Stimulated activated CD8-positive, alpha-beta memory T cell treated with anti-CD3 and anti-CD28 coated beads, Interleukin-12 subunit alpha, Interleukin-12 subunit beta, amount 100 ng/mL, for 24 hours (primary cell): Measurements from ENCODE around the gene TLN1.

Source experiments
- DNase-seq: peaks from one replicate; pipeline ENCODE4 v3.0.0-alpha.2; 2020; ENCODE audit errors: extremely low read depth

Gene TLN1

DNA sequence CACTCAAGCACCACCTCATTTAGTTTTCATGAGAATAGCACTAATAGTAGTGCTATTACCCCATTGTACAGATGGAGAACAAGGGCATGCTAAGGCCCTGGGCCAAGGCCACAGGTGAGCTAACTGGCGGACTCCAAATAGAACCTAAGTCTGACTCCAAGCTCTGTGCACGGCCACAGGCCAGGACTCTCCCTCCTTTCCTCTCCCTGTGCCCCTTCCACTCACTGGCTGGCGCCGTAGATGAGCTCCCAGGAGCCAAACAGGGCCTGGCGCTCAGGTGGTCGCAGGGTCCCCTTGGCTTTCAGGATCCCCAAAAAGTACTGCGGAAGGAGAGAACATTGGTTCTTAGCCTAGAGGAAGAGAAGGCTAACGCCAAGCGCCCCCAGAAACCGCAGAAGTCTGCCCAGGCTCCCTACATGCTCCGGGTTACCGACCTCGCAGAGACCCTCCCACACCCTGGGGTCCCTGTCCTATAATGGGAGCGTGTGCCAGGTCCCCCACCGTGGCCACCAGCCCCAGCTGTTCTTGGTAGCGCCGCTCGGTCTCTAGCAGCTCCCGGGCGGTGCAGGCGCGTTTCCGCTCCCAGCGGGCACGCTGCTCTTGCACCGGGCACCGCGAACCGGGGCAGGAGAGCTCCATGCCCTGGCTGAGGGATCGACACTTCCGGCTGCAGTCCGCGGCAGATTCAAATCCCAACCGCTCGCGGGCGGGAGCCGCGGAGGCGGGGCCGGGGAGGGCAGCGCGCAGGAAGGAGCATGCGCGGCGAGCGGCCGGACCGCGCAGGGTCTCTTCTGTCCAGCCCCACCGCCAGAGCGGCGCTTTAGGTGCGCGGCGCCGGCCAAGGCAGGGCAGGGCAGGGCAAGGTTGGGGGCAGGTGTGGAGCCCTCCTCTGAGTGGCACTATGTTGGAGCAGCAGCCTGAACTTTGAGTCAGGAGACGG lies 67.2 kb downstream of the TLN1 start, which contains the start of gene ARHGEF39:
Gene ARHGEF39 (minus strand): TSS at position 665 of the 940 bp plus-strand sequence. CDS start 26 bp downstream, at position 639.
- DNase-seq: no peak

DNA sequence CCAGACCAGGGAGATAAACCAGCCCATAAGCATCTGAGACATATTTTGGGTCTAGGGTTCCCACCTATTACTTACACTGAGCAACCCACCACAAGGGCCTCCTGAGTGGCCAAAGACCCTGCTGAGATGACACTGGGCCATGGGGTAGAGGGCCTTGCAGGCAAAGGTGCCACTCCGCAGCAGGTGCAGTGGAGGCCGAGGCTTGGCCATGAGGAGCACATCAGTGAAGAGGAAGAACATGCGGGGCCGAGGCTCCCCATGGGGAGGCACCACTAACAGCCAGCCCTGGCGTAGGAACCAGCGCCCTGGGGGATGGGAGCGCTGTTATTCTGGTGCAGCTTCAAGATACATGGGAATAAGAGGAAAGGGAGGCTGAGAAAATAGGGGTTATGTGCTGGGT lies 69.6 kb downstream of the TLN1 start:
- DNase-seq: no peak

DNA sequence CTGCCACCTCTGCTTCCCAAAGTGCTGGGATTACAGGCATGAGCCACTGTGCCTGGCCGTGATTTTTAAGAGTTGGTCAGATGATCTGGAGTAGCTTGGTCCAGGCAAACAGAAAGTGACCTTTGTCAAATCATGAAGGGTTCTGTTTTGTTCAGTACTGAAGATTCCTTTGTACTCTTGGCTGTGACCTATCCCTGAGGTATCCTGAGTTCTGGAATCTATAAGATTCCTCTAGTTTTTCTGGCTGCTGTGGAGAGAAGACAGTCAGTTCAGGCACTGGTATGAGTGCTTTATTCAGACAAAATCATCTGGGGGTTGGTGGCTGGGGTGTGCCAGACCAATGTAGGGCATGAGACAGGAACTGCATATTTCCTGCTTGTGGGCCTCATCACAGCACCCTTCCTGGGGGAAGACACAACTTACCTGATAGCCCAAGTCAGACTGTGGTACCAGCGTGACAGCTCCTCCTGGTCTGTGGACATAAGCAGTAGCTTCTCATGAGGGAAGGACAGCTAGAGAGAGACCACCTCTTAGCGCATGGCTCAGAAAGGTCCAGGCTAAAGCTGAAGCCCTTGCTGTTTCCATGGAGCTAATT lies 70.1 kb downstream of the TLN1 start:
- DNase-seq: no peak

DNA sequence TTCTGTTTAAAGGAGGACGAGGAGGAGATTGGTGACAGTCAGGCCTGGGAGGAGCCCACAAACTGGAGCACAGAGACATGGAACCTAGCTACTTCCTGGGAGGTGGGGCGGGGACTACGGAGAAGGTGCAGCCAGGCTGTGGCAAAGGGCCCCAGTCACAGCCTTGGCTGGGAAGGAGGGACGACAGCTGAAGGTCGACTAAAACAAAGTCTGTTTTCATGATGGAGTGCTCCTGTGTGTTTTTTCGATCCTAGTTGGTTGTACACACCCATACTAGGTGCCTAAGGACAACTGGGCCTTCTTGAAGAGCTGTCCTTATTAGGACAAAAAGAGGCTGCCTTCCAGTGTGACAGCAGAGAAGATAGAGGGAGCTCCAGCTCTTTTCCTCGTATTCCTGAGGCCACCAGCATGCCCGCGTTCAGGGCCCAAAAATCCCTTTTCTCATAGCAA lies 71.0 kb downstream of the TLN1 start:
- DNase-seq: no peak

DNA sequence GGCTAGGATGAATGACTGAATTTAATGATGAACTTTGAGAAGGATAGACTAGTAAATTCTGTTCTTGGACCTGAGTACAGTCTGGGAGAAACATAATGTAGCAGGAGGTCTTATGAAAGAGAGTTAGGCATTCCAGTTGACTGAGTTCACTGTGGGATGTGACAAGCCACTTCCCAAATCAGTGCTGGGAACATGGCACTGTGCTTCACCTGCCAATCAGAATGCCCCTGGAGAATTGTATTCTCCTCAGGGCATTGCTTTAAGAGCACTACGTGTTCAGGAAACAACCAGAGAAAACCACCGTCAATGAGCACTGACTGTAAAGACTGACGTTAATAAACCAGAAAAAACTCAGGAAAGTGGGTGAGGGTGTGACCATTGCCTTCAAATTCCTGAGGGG lies 72.7 kb downstream of the TLN1 start:
- DNase-seq: no peak

DNA sequence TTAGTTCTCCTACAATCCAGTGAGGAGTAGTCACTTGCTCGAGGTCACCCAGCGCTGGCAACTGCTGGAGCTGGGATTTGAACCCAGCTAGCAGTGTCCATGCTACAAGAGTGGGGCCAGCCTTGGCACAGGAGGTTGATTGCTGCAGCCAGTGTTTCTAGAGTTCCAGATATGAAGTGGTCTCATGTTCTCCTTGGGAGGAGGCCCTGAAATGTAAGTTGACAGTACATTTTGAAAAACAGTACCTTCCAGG lies 73.1 kb downstream of the TLN1 start:
- DNase-seq: no peak

DNA sequence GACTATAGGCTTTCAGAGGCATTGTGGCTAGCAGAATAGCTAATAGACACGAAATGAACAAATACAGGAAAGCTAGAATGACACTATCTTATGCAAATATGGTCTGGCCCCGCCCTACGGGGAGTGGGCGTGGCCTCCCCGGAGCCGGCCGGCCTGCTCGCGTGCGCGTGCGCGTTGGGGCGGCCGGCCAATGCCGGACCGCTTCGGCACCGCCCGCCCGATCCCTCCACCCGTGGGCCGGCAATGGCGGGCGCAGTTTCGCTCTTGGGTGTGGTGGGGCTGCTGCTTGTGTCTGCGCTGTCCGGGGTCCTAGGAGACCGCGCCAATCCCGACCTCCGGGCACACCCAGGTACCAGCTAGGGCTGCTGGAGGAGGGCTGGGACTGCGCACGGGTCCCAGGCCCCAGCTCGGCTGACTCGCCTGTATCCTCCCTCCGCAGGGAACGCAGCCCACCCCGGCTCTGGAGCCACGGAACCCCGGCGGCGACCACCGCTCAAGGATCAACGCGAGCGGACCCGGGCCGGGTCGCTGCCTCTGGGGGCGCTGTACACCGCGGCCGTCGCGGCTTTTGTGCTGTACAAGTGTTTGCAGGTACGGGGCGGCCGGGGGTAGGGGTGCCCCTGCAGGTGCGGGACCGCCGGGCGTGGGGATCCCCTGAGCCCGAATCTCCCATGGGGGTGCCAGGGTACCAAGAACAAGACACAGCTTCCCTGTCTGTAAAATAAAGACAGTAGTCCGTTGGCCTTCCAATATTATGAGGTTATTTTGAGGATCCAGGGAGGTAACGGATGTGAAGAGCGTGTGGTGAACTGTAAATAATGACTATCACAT lies 73.6 kb downstream of the TLN1 start, which contains the start of gene CCDC107:
Gene CCDC107 (plus strand): TSS at position 156 of the 831 bp plus-strand sequence. CDS start 88 bp downstream, at position 244.
- peak; percentile 58 for DNase-seq

DNA sequence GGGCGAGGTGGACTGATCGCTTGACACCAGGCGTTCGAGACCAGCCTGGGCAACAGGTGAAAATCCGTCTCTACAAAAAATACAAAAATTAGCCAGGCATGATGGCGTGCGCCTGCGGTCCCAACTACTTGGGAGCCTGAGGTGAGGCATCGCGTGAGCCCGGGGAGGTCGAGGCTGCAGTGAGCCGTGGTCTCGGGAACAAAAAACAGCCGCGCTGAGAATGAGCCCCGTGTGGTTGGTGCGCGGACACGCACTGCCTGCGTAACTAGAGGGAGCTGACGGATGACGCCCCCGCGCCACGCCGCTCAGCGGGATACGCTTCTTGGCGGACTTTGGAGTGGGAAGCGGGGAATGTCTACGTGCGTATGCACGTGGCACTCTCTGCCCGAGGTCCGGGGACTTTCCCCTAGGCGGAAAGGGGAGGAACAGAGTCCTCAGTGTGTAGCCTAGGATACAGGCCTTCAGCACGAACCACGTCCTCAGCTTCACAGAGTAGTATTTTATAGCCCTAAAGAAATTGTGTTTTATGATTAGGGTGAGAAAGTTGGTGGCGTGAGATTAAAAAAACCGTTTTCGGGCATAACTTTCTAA lies 74.4 kb downstream of the TLN1 start, which contains the start of gene RMRP:
Gene RMRP (minus strand): TSS at position 474 of the 591 bp plus-strand sequence.
- peak; percentile 89 for DNase-seq

DNA sequence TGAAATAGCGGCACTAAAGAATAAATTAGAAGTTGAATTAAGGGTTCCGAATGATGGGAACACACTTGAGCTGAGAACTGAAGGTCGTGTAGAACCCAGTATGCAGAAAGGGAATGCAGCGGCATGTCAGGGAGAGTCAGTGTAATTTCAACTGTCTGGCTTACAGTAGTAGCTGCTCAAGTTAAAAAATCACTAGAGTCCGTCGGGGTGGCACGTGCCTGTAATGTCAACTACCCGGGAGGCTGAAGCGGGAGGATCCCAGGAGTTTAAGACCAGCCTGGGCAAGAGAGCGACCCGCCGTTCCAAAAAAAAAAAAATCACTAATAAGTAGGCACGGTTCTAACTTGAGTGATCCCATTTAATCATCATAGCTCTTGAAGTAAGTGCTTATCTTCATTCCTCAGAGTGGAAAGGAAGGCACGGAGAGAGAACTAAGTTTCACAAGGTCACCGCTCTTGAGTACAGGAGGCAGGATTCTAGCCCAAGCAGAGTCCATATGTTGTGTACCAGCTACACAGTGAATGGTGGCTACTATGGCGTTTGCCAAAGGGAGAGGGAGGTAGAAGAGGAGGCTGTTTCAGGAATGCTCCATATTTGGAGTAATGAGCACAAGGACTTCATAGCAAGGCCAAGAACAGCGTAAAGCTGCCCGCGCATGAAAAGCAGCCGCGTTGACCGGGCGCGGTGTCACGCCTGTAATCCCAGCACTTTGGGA lies 75.0 kb downstream of the TLN1 start:
- no peak for DNase-seq

DNA sequence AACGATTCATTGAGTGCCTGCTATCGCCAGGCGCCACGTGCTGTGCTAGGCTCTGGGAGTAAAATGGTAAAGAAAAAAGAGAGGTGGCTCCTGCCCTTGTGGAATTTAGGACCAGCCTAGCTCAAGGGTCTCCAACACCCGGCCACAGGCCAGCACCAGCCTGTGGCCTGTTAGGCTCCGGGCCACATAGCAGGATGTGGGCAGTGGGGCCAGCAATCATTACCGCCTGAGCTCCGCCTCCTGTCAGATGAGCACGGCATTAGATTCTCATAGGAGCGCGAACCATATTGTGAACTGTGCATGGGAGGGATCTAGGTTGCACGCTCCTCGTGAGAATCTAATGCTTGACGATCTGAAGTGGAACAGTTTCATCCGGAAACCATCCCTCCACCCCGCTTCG lies 75.6 kb downstream of the TLN1 start:
- DNase-seq: no peak

DNA sequence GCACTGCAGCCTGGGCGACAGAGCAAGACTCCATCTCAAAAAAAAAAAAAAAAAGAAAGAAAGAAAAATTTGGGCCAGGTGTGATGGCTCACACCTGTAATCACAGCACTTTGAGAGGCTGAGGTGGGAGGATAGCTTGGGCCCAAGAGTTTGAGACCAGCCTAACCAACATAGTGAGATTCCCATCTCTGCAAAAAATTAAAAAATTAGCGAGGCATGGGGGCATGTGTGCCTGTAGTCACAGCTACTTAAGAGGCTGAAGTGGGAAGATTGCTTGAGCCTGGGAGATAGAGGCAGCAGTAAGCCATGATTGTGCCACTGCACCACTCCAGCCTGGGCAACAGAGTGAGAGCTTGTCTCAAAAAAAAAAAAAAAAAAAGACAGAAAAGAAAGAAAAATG lies 78.4 kb downstream of the TLN1 start:
- no peak for DNase-seq

DNA sequence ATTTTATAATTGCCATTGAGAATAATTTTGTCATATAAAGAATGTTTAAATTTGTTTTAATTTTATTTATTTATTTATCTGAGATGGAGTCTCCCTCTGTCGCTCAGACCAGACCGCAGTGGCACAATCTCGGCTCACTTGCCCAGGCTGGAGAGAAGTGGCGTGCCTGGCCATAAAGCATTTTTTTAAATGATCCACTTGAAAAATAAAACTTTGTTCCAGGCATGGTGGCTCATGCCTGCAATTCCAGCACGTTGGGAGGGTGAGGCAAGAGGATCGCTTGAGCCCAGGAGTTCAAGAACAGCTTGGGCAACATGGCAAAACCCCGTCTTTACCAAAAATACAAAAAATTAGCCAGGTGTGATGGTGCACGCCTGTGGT lies 79.2 kb downstream of the TLN1 start:
- no peak for DNase-seq

DNA sequence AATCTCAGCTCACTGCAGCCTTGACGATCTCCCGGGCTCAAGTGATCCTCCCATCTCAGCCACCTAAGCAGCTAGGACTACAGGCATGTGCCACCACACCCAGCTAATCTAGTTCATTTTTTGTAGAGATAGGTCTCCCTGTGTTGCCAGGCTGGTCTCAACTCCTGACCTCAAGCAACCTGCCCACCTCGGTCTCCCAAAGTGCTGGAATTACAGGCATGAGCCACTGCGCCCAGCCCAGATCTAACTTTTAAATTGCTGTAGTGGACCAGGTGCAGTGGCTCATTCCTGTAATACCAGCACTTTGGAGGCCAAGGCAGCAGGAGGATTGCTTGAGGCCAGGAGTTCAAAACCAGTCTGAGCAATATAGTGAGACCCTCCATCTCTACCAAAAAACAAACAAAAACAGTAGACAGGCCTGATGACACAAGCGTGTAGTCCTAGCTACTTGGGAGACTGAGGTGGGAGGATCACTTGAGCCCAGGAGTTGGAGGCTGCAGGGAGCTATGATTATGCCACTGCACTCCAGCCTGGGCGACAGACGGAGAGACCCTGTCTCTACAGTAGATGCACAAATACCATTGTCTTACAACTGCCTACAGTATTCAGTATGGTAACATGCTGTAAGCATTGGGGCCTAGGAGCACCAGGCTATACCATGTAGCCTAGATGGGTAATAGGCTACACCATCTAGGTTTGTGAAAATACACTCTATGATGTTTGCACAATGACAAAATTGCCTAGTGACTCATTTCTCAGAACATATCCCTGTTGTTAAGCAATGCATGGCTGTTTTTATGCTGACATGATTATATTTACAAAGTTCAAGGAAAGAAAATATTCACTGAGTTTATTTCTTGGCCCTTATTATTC lies 79.8 kb downstream of the TLN1 start:
- DNase-seq: no peak

DNA sequence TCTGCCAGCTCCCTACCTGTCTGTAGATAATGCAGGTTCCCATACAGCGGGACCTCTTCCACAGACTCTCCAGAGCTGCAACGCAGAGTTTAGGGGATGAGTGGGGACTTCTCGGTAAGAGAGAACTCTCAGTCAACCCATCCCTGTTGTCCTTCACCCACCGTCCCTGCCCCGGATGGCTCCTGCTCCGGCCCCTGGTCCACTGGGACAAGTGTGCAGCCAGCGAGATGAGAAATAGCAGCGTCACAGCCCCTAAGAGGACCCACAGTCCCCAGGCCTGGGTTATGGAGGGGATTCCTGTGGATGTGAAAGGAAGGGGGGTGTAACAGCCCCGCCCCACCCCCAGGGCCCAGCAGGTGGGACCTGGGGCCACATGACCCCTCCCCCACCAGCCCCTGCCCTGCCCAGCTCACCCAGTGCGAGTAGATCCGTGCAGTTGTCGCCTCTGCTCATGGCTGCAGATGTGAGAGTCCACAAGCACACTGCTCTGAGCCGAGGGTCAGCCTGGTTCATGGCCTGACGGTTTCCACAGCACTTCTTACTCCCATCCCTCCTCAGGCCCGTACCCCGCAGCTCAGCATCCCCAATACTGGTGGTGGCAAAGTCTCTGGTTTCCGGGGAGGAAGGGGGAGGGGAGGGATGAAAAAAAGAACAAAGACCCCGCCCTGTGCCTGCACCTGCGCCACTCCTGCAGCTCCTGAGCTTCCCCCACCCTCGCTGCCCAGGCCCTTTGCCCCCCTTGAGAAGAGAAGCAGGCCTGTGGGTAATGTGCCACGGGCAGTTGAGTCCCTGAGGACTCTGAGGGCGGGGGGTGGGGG lies 81.4 kb downstream of the TLN1 start, which contains the start of gene SIT1:
Gene SIT1 (minus strand): TSS at position 591 of the 818 bp plus-strand sequence. CDS start 78 bp downstream, at position 513.
- no peak for DNase-seq

DNA sequence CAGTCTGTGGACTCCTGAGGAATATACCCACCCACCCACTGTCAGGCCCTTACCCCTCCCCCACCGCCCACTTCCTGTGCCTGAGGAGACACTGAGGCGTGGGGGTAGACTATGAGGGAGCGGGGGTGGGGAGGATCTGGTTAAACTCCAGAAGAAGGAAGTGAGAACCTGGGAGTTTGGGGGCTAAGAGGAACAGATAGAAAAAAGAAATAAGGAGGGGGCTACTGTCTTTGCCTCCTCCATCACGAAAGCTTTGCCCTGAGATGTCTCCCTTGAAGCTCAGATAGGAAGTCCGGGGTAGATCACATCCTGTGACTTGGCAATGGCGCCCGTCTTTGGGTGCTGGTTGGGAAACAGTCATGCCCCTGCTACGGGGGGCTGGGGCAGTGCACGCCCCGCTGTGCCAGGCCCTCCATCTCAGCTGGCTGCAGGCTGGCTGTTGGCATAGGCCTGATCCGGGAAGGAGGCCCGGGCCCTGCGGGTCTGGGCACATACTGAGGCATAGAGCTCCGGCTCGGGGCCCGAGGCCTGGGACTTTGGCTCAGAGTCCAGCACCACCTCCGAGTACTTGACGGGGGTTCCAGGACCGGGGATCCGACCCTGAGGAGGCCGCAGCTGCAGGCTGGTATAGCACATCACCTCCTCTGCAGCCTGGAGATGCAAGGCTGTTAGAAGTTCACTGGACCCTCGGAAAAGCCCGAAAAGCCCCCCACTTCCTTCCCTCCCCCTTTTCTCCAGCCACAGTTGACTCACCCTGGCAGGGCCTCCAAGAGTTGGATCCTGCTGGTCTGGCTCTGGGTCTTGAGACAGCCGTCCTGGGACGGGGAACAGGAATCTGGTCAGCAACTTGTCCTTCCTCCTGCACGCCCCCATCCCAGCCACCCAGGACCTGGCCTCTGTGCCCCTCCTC lies 82.3 kb downstream of the TLN1 start:
- DNase-seq: no peak
